ENCODE measurements around the gene ERG. TPM values are rescaled to one million over a fixed set of nuclear protein-coding genes. Genes with fewer than 3 reads are reported as not detected.

ERG gene
- total RNA-seq, 1 experiment from 2014 or later = not detected

DNA sequence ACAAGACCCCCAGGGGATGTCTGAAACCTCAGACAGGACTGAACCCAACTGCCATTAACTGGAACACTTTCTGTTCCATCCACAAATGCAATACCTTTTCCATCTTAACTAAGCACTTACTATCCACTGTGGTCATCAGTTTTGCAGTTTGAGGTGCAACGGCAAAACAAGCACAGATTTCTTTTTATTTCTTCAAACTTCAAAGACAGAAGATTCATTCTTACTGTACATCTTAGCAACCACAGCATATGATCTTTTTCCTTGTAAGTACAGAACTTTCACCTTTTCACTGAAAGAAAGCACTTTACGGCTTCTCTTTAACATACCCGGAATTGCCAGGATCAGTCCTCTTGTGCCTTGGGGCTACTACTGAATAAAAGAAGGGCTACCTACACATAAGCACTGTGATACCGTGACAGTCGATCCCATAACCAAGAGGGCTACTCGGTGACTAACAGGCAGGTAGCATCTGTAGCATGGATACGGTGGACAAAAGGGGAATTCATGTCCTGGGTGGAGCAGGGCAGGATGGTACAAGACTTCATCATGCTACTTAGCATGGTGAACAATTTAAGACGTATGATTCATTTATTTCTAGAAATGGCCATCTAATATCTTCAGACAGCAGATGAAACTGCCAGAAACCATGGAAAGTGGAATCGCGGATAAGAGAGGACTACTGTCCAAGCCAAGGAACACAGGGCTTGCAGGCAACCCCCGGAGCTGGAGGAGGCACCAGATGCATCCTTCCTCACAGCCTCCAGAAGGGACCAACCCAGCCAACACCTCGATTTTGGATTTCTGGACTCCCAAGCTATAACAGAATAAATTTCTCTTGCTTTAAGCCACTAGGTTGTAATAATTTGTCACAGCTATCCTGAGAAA lies 18.4 kb downstream of the ERG start:
- in situ Hi-C loops (cut with HindIII; ENCODE audit: low sequenced_read_pairs) = no loop called here
- DNase-seq (ENCODE audit: low spot score) = no peak

DNA sequence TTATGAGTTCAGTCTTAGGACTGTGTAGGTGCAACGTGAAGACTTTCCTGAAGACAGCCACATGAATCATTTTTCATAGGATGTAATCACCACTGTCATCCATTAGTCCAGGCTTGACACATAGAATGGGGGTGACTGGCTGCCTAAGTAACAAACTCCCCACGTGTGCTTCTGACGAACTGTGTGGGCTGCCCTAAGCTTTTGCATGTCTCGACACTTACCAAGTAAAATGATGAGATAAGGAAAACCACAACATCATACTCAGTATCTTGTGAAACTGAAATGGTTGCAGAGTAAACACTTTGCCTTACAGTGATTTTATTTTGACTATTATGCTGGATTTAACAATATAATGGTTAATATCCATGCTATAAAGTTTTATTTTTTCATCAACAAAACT lies 19.5 kb downstream of the ERG start:
- no peak for DNase-seq (ENCODE audit: low spot score)
- in situ Hi-C loops (cut with HindIII; ENCODE audit: low sequenced_read_pairs) = no loop called here

DNA sequence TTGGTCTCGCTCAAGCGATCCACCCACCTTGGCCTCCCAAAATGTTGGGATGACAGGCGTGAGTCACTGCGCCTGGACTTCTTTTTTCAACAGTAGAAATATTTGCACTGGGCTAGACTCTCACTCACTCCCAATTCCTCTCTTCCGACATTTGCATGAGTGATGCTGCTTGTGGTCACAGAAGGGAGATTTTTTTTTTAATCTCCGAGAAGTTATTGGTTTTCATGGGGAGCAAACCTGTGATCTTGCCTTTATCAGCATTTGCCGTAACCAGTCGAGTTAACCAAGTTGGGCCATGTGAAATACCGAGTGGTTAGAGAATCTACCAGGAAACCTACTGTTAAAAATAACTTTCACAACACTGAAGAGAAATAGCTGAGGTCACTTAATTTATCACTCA lies 21.1 kb downstream of the ERG start:
- DNase-seq (ENCODE audit: low spot score) = no peak
- in situ Hi-C loops (cut with HindIII; ENCODE audit: low sequenced_read_pairs) = no loop called here

DNA sequence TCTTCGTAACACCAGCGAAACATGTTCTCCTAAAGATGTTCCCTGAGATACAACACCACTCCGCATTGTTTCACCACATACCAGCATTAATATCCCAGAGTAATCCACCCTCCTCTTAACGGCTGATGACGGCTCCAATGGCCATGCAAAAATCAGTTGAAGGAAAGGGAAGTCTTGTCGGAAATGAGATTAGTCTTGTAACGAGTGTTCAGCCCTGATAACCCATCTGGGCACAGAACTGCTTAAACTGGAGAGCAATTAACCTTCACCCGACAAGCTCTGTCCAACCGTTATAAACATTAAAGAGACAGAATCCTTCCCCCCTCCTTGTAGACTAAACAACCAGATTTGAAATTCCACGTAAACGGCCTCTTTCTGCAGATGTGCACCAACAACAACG lies 21.9 kb downstream of the ERG start:
- DNase-seq (ENCODE audit: low spot score) = no peak
- in situ Hi-C loops (cut with HindIII; ENCODE audit: low sequenced_read_pairs) = no loop called here

DNA sequence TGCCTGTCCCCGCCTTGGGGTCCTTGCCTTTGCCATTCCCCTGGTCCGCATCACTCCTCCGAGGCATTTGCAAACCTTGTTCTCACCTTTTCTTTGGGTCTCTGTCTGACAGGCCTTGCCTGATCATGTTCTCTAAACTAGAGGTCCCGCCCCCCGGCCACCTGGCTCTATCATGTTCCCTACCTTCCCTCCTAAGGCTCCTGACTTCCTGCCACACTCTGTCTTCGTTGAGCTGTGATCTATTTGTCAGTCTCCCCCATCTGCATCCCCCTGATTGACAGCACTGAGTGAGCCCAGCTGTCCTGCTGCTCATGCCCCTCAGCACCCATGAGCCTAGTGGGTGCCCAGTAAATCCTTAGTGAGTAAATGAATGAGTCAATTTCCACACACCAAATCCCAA lies 22.8 kb downstream of the ERG start:
- DNase-seq (ENCODE audit: low spot score) = no peak
- in situ Hi-C loops (cut with HindIII; ENCODE audit: low sequenced_read_pairs) = no loop called here

DNA sequence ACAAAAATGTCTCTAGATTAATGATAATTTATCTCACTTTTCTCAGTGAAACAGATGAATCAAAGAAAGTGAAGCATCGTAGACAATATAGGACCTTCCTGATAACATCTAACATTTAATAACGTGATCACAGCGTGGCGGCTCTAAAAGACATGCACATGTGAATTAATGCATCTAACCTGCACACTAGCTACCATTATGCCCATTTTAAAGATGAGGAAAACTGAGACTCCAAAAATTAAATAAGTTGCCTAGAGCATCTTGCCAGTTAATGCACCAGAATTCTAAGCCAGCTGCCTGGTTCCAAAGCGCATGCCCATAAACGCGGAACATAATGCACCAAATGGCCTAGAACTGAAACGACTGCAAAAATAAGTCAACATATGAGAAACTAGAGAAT lies 23.5 kb downstream of the ERG start:
- DNase-seq (ENCODE audit: low spot score) = no peak
- in situ Hi-C loops (cut with HindIII; ENCODE audit: low sequenced_read_pairs) = no loop called here

DNA sequence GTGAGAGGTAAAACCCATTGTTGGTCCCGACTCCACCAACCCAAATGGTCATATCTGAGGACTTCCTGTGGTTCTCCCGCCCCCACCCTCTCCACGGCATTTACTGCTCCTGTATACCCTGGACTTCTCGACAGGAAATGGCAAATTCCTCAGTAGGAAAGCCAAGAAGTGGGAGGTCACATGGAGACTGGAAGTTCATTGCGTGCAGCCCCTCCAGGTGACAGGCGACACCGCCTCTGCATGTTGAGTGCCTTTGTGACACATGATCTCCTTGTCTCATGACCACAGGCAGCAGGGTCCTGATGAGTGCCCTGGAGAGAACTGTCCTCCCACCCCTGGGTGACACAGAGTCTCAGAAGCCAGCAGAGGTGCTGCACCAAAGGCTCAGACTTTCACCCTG lies 24.2 kb downstream of the ERG start:
- in situ Hi-C loops (cut with HindIII; ENCODE audit: low sequenced_read_pairs) = no loop called here
- no peak for DNase-seq (ENCODE audit: low spot score)

DNA sequence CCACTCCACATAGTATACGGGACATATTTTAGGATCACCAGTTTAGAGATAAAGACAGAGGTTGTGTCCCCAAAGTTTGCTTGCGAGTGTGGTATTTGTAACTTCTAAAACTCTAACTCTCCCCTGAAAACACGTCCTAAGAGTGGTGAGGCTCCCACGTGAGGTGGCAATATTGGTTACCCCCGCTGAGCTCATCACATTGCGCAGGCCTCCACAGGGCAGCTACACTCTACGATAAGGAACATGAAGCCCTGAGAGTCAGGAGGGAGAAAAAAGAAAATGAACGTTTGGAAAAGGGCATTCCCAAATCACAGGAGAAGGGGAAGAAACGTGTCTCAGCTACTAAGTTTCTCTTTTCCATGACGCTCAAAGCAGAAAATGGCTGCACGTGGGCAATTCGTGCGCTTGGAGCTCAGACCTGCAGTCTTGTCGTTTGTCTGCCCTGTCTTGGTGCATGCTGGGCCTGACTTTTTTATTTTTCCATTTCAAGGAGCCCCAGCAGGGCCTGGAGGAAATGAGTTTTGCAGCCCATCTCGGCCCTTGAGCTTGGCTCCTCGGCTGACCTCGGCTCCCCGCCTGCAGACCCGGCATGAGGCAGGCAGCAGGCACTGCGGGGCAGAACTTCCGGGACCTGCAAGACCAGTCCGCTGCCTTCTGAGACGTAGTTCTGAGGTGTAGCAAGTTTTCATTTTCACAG lies 25.7 kb downstream of the ERG start:
- DNase-seq (ENCODE audit: low spot score) = no peak
- in situ Hi-C loops (cut with HindIII; ENCODE audit: low sequenced_read_pairs) = no loop called here

DNA sequence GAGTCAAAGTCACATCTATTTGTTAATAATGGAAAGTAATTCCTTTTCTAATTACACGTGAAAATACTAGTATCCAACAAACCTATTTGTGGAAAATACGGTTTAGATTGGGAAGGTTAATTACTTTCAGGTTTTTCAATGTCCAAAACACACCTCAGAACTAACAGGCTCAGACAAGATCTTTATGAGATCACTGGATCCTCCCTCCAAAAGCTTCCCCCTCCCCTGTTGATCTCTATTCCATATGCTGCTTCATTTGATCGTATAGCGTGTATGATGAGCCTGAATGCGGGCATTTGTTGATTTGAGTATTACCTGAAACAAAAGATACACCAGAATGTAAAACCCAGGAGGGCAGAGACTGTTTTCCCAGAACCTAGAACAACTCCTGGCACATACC lies 26.5 kb downstream of the ERG start:
- in situ Hi-C loops (cut with HindIII; ENCODE audit: low sequenced_read_pairs) = no loop called here
- DNase-seq (ENCODE audit: low spot score) = no peak

DNA sequence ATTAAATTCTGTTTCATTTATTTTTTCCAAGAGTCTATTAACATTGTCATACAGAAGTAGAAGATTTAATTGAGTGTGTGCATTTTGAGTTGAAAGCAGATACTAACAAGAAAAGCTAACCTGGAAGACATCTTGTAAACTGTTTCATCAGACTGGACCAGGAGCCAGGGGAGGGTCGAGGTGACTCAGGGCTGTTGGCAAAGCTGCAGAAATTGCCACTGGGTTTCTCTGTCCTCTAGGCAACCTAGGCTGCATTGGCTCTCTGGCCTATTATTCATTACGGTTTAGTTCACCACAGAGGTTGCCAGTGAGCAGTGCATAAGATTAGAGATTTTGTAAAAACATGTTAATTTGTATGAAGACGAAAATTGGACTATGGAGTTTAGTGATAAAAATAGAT lies 27.5 kb downstream of the ERG start:
- no peak for DNase-seq (ENCODE audit: low spot score)
- in situ Hi-C loops (cut with HindIII; ENCODE audit: low sequenced_read_pairs) = no loop called here

DNA sequence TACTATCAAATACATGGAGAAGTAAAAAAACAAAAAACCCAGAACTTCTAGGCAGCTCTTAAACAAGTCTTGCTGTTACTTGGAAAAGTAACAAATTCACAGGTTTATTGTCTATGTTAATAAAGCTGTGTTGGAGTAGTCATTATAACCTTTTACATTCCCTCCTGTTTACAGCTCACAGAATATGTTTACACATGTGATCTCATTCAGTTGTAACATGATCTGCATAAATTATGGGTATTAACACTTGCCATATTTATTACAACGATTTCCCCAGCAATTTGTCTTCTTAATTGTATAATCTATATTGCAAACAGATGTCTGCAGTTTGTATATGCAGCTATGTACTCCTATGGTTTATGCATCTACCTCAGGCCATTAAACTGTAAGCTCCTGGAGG lies 28.6 kb downstream of the ERG start:
- DNase-seq (ENCODE audit: low spot score) = no peak
- in situ Hi-C loops (cut with HindIII; ENCODE audit: low sequenced_read_pairs) = no loop called here

DNA sequence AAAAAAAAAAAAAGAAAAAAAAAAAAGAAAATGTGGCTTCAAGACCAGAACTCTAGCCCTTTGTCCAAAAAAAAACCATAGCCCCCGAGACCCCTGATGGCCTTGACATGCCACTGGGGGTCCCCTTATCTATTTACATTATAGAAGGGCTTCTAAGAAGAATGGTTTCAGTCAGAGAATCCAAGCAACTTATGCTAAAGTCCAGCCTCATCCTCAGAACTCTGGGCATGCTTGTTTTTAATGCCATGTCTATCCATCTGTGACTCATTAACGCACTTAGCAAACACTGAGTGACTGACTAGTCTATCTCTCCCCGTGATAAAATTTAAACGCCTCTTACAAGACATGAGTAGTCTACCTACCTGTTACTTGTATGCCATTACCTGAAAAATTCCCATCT lies 29.3 kb downstream of the ERG start:
- DNase-seq (ENCODE audit: low spot score) = no peak
- in situ Hi-C loops (cut with HindIII; ENCODE audit: low sequenced_read_pairs) = no loop called here

DNA sequence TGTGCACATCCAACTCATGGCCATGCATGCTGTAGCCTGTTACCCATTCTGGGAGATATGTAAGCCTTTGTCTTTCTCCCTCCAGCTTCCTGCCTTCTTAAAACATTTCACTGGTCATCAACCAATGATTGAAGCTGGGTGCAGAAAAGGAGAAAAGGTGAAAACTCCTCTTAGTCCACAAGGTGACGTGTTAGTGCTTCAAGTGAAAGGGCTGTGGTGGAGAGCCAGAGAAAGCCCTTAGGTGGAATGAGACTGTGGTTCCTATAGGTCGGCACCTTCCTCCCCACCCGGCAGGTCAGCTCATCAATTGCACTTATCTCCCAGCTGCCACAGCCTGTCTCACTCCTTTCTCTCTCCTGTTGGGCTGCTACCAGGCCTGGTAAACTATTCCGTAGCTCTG lies 30.4 kb downstream of the ERG start:
- in situ Hi-C loops (cut with HindIII; ENCODE audit: low sequenced_read_pairs) = no loop called here
- DNase-seq (ENCODE audit: low spot score) = no peak

DNA sequence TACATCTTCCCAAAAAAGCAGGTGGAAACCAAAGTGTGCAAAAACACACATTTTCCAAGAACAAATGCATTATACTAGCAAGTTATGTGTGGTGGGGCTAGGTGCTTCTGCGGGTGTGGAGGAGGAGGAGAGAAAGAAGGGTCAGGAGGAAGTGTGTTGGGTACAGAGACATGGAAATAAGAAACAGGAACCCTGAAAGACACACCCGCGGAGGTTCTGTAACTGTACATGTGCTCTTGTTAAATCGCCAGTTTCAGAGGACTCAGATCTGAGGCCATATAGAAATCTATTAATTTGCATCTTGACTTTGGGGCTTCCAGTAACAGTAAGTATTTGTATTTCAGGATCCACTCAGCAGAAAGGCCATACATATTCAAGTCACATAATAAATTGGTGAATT lies 30.9 kb downstream of the ERG start:
- in situ Hi-C loops (cut with HindIII; ENCODE audit: low sequenced_read_pairs) = no loop called here
- no peak for DNase-seq (ENCODE audit: low spot score)

DNA sequence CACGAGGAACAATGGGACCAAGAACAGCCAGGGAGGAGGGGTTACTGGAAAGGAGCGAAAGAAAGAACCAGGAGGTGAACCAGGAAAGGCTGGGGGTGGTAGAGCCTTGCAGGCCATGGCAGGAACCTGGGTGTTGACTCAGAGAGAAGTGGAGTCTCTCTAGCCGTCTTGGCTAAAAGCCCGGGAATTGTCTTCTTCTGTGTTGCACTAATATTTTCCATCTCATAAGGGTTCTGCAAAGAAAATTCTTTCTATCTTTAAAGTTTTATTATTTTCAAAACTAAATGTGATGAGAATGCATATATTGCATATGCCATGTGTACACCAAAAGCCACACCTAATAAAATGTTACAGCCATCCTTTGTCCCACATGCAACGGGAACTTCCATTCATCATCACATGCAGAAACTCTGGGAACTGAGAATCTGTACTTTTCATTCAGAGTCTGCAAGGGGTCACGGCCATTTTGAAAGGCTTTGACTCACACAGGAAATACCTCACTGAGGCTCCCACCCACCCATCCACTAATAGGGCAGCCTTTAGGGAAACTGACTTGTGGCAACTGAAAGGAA lies 38.0 kb downstream of the ERG start:
- in situ Hi-C loops (cut with HindIII; ENCODE audit: low sequenced_read_pairs) = no loop called here
- no peak for DNase-seq (ENCODE audit: low spot score)

DNA sequence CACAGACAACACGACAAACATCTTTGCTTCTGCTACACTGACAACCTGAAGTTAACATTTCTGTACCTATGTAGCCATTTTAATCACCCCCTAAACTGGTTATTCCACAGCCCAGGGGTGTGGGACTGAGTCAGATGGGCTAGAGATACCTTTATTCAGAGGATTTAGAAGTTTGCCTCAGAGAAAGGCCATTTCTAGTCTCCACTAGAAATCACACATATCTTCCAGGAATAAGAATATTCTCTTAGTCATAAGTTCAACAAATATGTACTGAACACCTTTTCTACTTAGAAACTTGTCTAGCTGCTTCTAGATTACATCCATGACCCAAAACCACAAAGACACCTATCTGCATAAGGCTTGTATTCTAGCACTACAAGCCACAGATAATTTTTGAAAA lies 38.8 kb downstream of the ERG start:
- in situ Hi-C loops (cut with HindIII; ENCODE audit: low sequenced_read_pairs) = no loop called here

DNA sequence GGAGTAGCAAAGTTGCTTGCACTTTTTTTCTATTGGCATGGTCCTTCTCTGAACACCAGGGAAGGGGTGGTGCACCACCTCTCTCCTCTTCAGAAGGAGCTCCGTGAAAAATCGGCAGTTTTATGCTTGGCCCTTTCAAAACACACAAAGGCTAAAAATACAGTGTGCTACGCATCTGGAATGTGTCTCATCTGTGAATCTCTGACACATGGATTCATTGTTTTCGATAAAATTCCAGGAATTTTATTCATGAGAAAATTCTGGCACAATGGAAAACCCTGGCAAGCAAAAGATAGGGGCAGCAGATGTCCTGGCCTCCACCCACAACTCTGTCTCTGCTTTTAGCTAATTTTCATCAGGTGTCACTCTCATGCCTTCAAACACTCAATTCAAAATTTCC lies 42.9 kb downstream of the ERG start:
- no peak for DNase-seq (ENCODE audit: low spot score)
- in situ Hi-C loops (cut with HindIII; ENCODE audit: low sequenced_read_pairs) = no loop called here

More for the DNA sequence above, 38.8 kb downstream of the ERG start:
- no peak for DNase-seq (ENCODE audit: low spot score)

DNA sequence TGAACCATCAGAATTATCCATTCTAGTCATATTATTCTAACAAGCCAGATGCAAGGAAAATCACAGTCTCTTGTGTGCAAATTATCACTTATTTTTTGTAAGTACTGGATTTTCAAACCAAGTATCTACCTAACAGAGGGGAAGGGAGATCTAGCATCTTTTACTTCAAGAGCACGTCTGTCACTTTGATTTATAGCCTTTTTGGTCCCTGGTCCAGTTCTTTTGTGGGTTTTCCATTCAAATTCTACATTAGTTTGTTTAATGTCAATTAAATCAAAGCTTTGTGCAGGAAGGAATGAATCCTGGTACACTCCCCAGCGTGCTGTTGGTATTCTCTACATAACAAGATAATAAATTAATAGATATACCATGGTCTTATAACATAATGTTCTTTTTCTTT lies 43.6 kb downstream of the ERG start:
- no peak for DNase-seq (ENCODE audit: low spot score)
- in situ Hi-C loops (cut with HindIII; ENCODE audit: low sequenced_read_pairs) = no loop called here

DNA sequence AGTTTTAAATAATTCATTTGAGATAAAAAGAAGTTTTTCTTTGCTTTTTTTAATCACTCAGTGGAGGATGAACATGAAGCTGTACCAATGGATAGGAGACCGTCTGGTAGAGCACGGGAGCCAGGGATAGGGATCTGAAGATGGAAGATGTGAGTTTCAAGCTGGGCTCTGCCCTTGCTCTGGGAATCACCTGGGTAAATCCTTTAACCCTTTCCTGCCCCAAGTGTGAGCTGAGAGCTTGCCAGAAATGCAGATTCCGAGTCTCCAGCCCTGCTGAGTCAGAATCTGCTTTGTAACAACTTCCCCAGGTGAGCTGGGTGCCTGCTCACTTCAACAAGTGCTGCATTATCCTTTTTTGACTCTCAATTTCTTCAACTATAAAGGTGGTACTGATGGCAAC lies 44.1 kb downstream of the ERG start:
- in situ Hi-C loops (cut with HindIII; ENCODE audit: low sequenced_read_pairs) = no loop called here
- no peak for DNase-seq (ENCODE audit: low spot score)

DNA sequence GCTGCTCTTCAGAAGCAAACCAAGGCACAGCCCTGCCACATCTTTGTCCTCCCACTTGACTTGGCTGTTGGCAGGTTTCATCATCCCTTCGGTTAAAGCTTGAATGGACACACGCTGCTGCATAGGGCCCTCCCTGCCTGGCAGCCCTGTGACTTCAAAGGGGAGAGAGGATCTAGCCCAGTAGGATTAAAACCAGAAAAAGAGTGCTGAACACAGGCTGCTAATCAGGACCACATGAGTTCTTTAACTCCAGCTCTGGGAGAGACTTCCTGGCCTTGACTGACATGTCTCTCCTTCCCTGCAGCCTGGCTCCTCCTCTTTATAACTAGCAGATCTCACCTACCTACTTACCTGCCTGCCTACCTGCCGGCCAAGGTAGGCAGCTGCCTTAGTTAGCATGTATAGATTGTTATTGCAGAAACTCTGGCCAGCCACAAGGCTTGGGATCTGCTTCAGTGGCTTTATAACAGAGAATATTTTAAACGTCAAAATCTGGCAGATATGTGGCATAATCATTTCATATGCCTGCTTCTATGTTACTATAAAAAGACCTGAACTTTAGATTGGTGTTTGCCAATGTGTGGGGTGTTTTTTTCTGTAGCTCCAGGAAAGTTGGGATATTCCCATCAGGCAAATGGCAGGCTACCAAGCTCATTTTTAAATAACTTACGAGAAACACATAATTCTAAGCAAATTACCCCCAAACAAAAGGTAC lies 49.4 kb downstream of the ERG start:
- in situ Hi-C loops (cut with HindIII; ENCODE audit: low sequenced_read_pairs) = no loop called here

More for the DNA sequence above, 49.4 kb downstream of the ERG start:
- no peak for DNase-seq (ENCODE audit: low spot score)
